GM12878 (cell line): ENCODE data around the gene TRIM9. TPM values are rescaled to one million over a fixed set of nuclear protein-coding genes. Genes with fewer than 3 reads are reported as not detected.

ENCODE experiments used
- ATAC-seq: fragments of 200-7000 bp; cut with Tn5 transposase; 3 replicates; pipeline ENCODE4 v1.9.1; 2020; ENCODE audit warnings: mild to moderate bottlenecking, moderate library complexity
- BruUV-seq: library from RNA; stranded (reverse); fragments of 400-500 nt; replicated peaks from 2 replicates; lab custom pipeline; 2021; lab: Mats Ljungman, UMichigan
- CTCF ChIA-PET: fragments of 300-600 bp; sonication (Branson Sonifier 250); formaldehyde crosslinking; extraction: SDS; loops from one replicate; lab custom pipeline; 2021; ENCODE audit warnings: inconsistent platforms; lab: Yijun Ruan, JAX
- POLR2A ChIA-PET: fragments of 350-600 bp; formaldehyde crosslinking; extraction: SDS; loops from one replicate; lab custom pipeline; 2021; ENCODE audit warnings: inconsistent platforms; lab: Charles Lee
- RAD21 ChIA-PET: fragments of 300-600 bp; sonication (Branson Sonifier 250); formaldehyde crosslinking; loops from one replicate; lab custom pipeline; 2023; ENCODE audit warnings: antibody characterized with exemption; ENCODE audit not compliant: unreplicated experiment; lab: Charles Lee
- SMC1A ChIA-PET: fragments of 300-600 bp; sonication (Branson Sonifier 250); formaldehyde crosslinking; loops from one replicate; lab custom pipeline; 2023; ENCODE audit not compliant: unreplicated experiment, uncharacterized antibody; lab: Charles Lee
- DNase-seq: peaks from one replicate; pipeline ENCODE4 v3.0.0-alpha.2; 2011; ENCODE audit warnings: low read depth, low spot score
- FAIRE-seq: peaks from 3 replicates; lab custom pipeline; 2011; peaks lifted over from hg19 to GRCh38; lab: Jason Lieb, UNC
- H2AFZ ChIP-seq: 2 replicates; pipeline ENCODE4 v1.6.0; 2011; ENCODE audit warnings: low read depth, low read length, control low read depth; ENCODE audit not compliant: control insufficient read depth
- H3K27ac ChIP-seq: 2 replicates; pipeline ENCODE4 v1.5.1; 2011; ENCODE audit warnings: control low read depth; ENCODE audit not compliant: control insufficient read depth, insufficient read depth
- H3K27me3 ChIP-seq, 2 experiments: replicated peaks in 1 of 2; 2 replicates each; pipeline versions ENCODE4 v1.6.0 to v1.6.1; 2011; ENCODE audit warnings: low read length in 1 of 2; ENCODE audit not compliant: control insufficient read depth in 2 of 2, insufficient read depth in 2 of 2
- H3K36me3 ChIP-seq, 2 experiments: 2 replicates each; pipeline ENCODE4 v1.5.1; 2011; ENCODE audit warnings: low read length in 1 of 2; ENCODE audit not compliant: control insufficient read depth in 2 of 2, insufficient read depth in 2 of 2
- H3K4me1 ChIP-seq: 2 replicates; pipeline ENCODE4 v1.6.1; 2011; ENCODE audit warnings: mild to moderate bottlenecking, low read length, moderate library complexity, mixed read lengths; ENCODE audit not compliant: control insufficient read depth, insufficient read depth
- H3K4me2 ChIP-seq: 2 replicates; pipeline ENCODE4 v1.6.0; 2011; ENCODE audit warnings: control low read depth; ENCODE audit not compliant: control insufficient read depth, insufficient read depth
- H3K4me3 ChIP-seq: fragments of 200-600 bp; sonication (generic); 2 replicates; pipeline ENCODE4 v1.5.1; 2016
- H3K79me2 ChIP-seq: 2 replicates; pipeline ENCODE4 v1.6.0; 2011; ENCODE audit warnings: low read length; ENCODE audit not compliant: control insufficient read depth, insufficient read depth
- H3K9ac ChIP-seq: 2 replicates; pipeline ENCODE4 v1.8.0; 2011; ENCODE audit warnings: low read length, control low read depth, mixed read lengths; ENCODE audit not compliant: control insufficient read depth, insufficient read depth
- H3K9me3 ChIP-seq: replicated peaks from 3 replicates; pipeline ENCODE4 v1.5.1; 2011; ENCODE audit warnings: mild to moderate bottlenecking, low read length; ENCODE audit not compliant: control insufficient read depth, insufficient read depth
- H4K20me1 ChIP-seq: 2 replicates; pipeline ENCODE4 v1.6.0; 2011; ENCODE audit not compliant: control insufficient read depth, insufficient read depth
- CREB1 ChIP-seq: IDR thresholded peaks from 2 replicates; pipeline ENCODE4 v1.6.1; 2012; ENCODE audit warnings: low read depth, mild to moderate bottlenecking, inconsistent platforms
- CTCF ChIP-seq, 3 experiments: IDR thresholded peaks in 2 of 3; conservative IDR thresholded peaks in 1 of 3; 2 replicates each; pipeline ENCODE4 v1.5.1; 2011; ENCODE audit warnings: low read depth in 3 of 3, low read length in 3 of 3, mild to moderate bottlenecking in 3 of 3, control low read depth in 2 of 3, moderate library complexity in 2 of 3, inconsistent platforms in 1 of 3, mixed read lengths in 1 of 3; ENCODE audit not compliant: control insufficient read depth in 2 of 3, insufficient read depth in 1 of 3; ENCODE audit errors: extremely low read depth in 1 of 3
- EP300 ChIP-seq, 2 experiments: fragments of 150-350 bp in 1 of 2; IDR thresholded peaks; 2 replicates each; pipeline ENCODE4 v1.6.1; 2011 to 2012; ENCODE audit warnings: low read depth in 2 of 2, low read length in 2 of 2, borderline replicate concordance in 1 of 2, improper control_type of control experiment in 1 of 2, inconsistent platforms in 1 of 2; ENCODE audit not compliant: control insufficient read depth in 1 of 2
- IKZF2 ChIP-seq, 2 experiments: fragments of 450-650 bp; IDR thresholded peaks; 2 replicates each; pipeline ENCODE4 v1.6.1; 2017; ENCODE audit warnings: mild to moderate bottlenecking in 2 of 2, moderate library complexity in 2 of 2
- IRF5 ChIP-seq: fragments of 450-650 bp; IDR thresholded peaks from 2 replicates; pipeline ENCODE4 v1.6.1; 2017; ENCODE audit warnings: borderline replicate concordance
- MXI1 ChIP-seq: fragments of 150-350 bp; IDR thresholded peaks from 2 replicates; pipeline ENCODE4 v1.6.1; 2011; ENCODE audit warnings: low read depth, mild to moderate bottlenecking, inconsistent platforms, low read length, improper control_type of control experiment
- NFXL1 ChIP-seq: fragments of 450-650 bp; IDR thresholded peaks from 2 replicates; pipeline ENCODE4 v1.6.1; 2017; ENCODE audit warnings: antibody characterized with exemption, mild to moderate bottlenecking, borderline replicate concordance
- PBX3 ChIP-seq: IDR thresholded peaks from 2 replicates; pipeline ENCODE4 v1.6.1; 2011; ENCODE audit warnings: mild to moderate bottlenecking, low read depth, low read length, moderate library complexity; ENCODE audit not compliant: insufficient replicate concordance
- REST ChIP-seq: IDR thresholded peaks from 2 replicates; pipeline ENCODE4 v1.6.1; 2012; ENCODE audit warnings: mild to moderate bottlenecking, low read depth, low read length
- SMAD1 ChIP-seq: fragments of 450-650 bp; IDR thresholded peaks from 2 replicates; pipeline ENCODE4 v1.6.1; 2018; ENCODE audit warnings: mild to moderate bottlenecking, low read depth; ENCODE audit not compliant: partially characterized antibody
- SMARCA5 ChIP-seq: fragments of 450-650 bp; IDR thresholded peaks from 2 replicates; pipeline ENCODE4 v1.6.1; 2017; ENCODE audit warnings: mild to moderate bottlenecking
- SPI1 ChIP-seq: IDR thresholded peaks from 2 replicates; pipeline ENCODE4 v1.6.1; 2011; ENCODE audit warnings: low read depth, mild to moderate bottlenecking, low read length, moderate library complexity, borderline replicate concordance; ENCODE audit not compliant: insufficient read depth
- WRNIP1 ChIP-seq: IDR thresholded peaks from 2 replicates; pipeline ENCODE4 v1.6.1; 2011; ENCODE audit warnings: low read depth, low read length, improper control_type of control experiment, borderline replicate concordance
- WGBS: methylation state at CpG from one replicate; pipeline ENCODE4 v1.1.6; 2016; ENCODE audit warnings: low lambda C conversion rate; ENCODE audit not compliant: insufficient replicate concordance, insufficient coverage; ENCODE audit errors: missing lambda C conversion rate; 5-methylcytosine and 5-hydroxymethylcytosine counted together
- in situ Hi-C: fragments of 300-500 bp; cut with MboI; formaldehyde crosslinking; loops from 9 replicates; pipeline ENCODE4 v1.14.3; 2018; ENCODE audit warnings: mixed read lengths
- intact Hi-C: fragments of 100-400 bp; cut with micrococcal nuclease; formaldehyde crosslinking; loops from one replicate; pipeline ENCODE4 v1.14.2; 2022; ENCODE audit not compliant: unreplicated experiment
- polyA plus RNA-seq, 11 experiments: library from polyadenylated mRNA; depleted of rRNA in 4 of 11; unstranded in 6 of 11; stranded (reverse) in 5 of 11; fragments of >200 nt; fragmentation: Nextera tagmentation in 4 of 11; fragmentation: Illumina TruSeq in 1 of 11; extraction: Ambion mirVana in 4 of 11; extraction: Trizol in 1 of 11; gene quantifications; 1 replicate in 1 of 11; 2 replicates in 10 of 11; pipeline versions ENCODE4 v1.2.1 to v1.2.3, GENCODE V29; 2011 to 2016; ENCODE audit warnings: inconsistent platforms in 2 of 11, missing spikeins in 2 of 11, low read depth in 1 of 11
- total RNA-seq, 4 experiments: library from RNA; depleted of rRNA in 3 of 4; stranded (reverse); fragments of >200 nt in 3 of 4; fragmentation: Illumina TruSeq in 1 of 4; extraction: Trizol in 1 of 4; gene quantifications; 2 replicates each; pipeline versions ENCODE4 v1.2.1 to v1.2.3, GENCODE V29; 2013 to 2021

TRIM9 gene
- total and polyA plus RNA-seq, 10 of the 15 experiments (the other 5 are each of a cell fraction or from before 2014, with no cell fraction given): 0.04 to 0.18 (median 0.11) TPM; not detected in 2

GRCh38 chr14:51014086-51014485 lies 80.8 kb downstream of the TRIM9 start:
- ATAC-seq (no peak), FAIRE-seq (no peak), DNase-seq (no peak)
- 61% methylated on average over 2 of the region's 2 CpGs for WGBS
- Histone ChIP-seq H3K9ac (no peak overlapping the region), H3K27ac (no peak overlapping the region), H3K4me3 (no peak overlapping the region), H3K4me2 (no peak overlapping the region), H3K36me3 (no peaks in the 10 kb centered on the region), H3K79me2 (no peaks in the 10 kb centered on the region), H4K20me1 (no peaks in the 10 kb centered on the region), H3K4me1 (no peaks in the 10 kb centered on the region), H2AFZ (no peak overlapping the region), H3K27me3 (no peaks in the 10 kb centered on the region; a peak in 1 of 4 replicates), H3K9me3 (no peaks in the 10 kb centered on the region)
- POLR2A ChIA-PET: no interaction called here
- BruUV-seq: no TSS peak
- intact Hi-C loops (no loop called here), in situ Hi-C loops (no loop called here)
- RAD21 ChIA-PET: no interaction called here
- SMC1A ChIA-PET: no interaction called here
- CTCF ChIA-PET: interaction anchor here (0.6 kb wide), 1 partner anchor 190 kb away, joined by 4 read pairs; no protein-coding TSS in a partner anchor
- no peak for TF ChIP-seq NFXL1
- no peak for TF ChIP-seq CTCF (IDR thresholded peaks at IDR 0.05 in 2 of 3, conservative IDR thresholded peaks at IDR 0.05 in 1 of 3; ENCODE audit: control insufficient read depth in 2 of 3, extremely low read depth in 1 of 3, insufficient read depth in 1 of 3, low read depth in 3 of 3, low read length in 3 of 3)
- no peak for TF ChIP-seq IRF5
- TF ChIP-seq SMARCA5: no peak
- no peak for TF ChIP-seq SMAD1
- no peak for TF ChIP-seq REST
- no peak for TF ChIP-seq WRNIP1
- TF ChIP-seq PBX3: no peak
- TF ChIP-seq IKZF2 (IDR thresholded peaks at IDR 0.05): no peak
- no peak for TF ChIP-seq CREB1
- TF ChIP-seq EP300 (IDR thresholded peaks at IDR 0.05; ENCODE audit: borderline replicate concordance in 1 of 2, control insufficient read depth in 1 of 2, low read depth in 2 of 2, low read length in 2 of 2): no peak
- TF ChIP-seq MXI1: no peak
- no peak for TF ChIP-seq SPI1
